ENCODE measurements around the gene ZDHHC6.
"Not testable (repeated sequence)": the region's sequence is repeated elsewhere in the genome, so short reads cannot be mapped to it uniquely, and the experiment has no call there.

Gene ZDHHC6

DNA sequence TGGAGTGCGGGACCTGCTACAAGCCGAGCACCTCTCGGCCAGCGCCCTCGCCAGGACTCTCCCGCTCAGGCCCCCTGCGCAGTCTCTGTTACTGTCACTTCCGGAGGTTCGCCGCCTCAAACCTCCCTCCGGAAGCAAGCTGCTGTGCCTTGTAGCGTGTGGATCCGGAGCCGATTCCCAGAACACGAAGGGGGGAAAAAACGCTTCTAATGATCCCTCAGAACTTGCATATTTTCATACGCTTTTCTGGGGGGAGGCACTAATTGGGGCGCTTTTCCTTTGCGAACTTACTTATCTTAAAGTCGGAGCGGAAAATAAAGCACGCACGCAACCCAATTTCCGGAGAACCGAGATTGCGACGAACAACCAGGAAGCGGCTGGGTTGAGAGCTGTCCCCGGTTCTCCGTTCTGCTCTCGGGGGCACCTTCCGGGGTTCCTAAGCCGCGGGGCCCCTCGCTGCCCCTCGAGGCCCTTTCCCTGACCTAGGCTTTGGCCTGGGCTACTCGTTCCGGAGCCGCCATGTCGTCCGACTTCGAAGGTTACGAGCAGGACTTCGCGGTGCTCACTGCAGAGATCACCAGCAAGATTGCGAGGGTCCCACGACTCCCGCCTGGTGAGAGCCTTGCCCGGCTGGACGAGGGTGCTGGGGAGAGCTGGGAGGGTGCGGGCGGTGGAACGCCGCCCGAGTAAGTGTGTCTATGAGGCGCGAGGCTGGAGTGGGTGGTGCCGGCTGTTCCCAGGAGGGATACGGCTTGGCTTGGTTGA is at the start of gene ZDHHC6, which contains the start of gene VTI1A:
TSS of gene ZDHHC6 (minus strand) at position 60 of the 765 bp plus-strand sequence. CDS start 1,478 bp downstream, outside the sequence.
TSS of gene VTI1A (plus strand) at position 361 of the 765 bp plus-strand sequence. CDS start at position 520, 159 bp downstream.
- DNase-seq = peak; percentile 86

- DNase-seq = no peak
Measured at GRCh38 chr10:112492736-112493135, 46.0 kb upstream of the ZDHHC6 start.

DNA sequence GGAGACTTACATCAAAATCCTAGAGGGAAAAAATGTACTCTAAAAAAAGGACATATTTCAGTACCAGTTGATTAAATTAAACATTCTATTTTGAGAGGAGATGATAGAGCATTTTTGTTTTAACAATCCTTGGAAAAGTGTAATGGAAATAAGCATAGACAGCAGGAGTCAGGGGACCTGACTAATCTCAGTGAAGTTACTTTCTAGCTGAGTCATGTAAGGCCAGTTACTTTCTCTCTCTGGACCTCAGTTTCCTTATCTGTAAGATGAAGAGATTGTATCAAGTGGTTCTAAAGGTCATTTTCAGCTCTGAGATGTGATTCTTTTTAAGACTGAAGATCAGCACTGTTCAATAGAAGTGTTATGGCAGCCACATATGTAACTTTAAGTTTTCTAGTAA is 44.4 kb upstream of the ZDHHC6 start:
- DNase-seq = no peak

- DNase-seq = no peak
Measured at GRCh38 chr10:112490545-112490944, 43.8 kb upstream of the ZDHHC6 start.

- no peak for DNase-seq
Measured at GRCh38 chr10:112487964-112488363, 41.2 kb upstream of the ZDHHC6 start.

- DNase-seq = no peak
Measured at GRCh38 chr10:112484399-112484798, 37.7 kb upstream of the ZDHHC6 start.

- no peak for DNase-seq
Measured at GRCh38 chr10:112481602-112482001, 34.9 kb upstream of the ZDHHC6 start.

DNA sequence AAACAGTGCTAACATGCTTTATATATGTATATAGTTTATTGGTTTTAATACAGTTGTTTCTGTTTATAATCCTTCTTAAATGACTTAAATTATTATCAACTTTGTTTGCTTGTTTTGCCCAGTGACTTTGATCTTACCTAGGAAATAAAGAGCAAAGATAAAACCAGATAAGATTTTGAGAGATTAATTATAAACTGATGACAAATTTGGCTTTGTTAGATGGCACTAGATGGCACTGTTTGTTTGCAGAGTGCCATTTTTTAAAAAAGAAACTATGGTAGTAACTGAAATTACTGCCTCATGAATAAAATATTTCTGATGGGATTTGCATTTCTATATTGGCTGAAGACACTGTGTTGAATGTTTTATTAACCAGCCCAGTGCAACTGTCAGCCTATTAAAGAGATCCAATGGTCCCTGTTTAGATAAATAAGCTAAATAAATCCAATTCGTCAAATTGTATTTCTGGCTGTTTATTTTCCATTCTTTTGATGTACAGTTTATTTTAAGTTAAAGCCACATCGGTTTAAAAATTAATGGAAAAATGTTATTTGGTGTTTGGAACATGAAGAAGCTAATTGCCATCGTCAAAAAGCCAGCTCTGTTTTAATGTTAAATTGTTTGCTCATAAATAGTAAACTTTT is 29.0 kb upstream of the ZDHHC6 start:
- no peak for DNase-seq

DNA sequence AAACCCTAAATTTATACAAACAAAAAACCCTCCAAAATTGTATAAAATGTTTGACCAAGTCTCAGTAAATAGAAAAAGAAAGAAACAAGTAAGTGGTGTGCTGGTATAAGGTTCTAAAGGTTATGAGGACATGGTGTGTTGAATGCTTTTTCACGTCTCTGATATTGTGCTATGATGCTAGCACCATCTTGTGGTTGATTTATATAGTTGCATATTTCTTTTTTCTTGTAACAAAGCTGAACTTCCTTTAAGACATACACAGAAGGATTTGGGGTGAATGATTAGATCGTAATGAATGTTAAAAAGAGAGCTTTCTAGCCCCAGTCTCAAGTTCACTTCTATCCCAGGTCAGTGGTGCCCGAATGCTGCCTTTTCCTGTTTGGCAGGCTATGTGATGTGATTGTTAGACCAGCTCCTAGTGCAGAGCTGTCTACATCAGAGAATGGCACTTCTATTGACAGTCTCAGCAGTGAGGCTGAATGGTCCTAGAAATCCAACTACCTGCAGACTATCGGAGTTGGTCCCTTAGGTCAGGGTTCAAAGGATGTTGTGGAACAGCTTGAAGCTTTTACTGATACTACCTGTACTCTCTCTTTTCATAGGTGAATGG is 25.3 kb upstream of the ZDHHC6 start:
- no peak for DNase-seq

DNA sequence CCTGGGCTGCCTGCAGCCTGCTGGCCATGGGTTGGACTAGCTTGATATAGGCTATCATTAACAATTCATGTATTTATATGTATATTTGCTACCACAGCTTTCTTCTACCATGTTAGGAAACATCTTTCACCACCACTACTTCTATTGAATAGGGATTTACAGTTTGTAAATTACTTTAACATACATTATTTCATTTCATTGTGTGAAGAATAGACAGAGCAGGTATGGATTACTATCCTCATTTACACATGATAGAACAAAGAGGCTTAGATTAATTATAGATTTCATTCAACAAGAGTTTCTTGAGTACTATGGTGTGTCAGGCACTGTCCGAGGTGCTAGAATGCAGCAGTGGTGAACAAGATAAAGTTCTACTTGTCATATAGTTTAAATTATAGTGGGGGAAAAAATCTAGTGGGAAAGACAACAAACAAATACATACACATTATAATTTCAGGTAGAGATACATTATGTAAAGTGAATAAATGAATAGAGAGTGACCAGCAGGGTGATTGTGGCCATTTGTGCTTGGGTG is 20.9 kb upstream of the ZDHHC6 start:
- no peak for DNase-seq

GRCh38 chr10:112466802-112467201 is 20.1 kb upstream of the ZDHHC6 start:
- no peak for DNase-seq

DNA sequence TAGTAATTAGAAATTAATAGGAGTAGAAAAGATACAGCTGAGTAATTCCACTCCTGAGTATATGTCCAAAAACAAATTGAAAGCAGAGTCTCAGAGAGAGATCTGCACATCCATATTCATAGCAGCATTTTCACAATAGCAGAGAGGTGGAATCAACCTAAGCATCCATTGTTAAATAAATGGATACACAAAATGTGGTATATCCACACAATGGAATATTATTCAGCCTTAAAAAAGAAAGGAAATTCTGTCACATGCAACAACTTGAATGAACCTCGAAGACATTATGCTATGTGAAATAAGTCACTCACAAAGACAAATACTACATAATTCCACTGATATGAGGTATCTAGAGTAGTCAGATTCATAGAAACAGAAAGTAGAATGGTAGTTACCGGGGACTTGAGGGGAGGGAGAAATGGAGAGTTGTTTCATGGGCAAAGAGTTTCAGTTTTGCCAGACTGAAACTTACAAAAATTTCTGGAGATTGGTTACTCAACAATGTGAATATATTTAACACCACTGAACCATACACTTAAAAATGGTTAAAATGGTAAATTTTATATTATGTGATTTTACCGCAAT is 18.7 kb upstream of the ZDHHC6 start:
- DNase-seq = no peak

- DNase-seq = not testable (repeated sequence)
Measured at GRCh38 chr10:112464074-112464473, 17.4 kb upstream of the ZDHHC6 start.

DNA sequence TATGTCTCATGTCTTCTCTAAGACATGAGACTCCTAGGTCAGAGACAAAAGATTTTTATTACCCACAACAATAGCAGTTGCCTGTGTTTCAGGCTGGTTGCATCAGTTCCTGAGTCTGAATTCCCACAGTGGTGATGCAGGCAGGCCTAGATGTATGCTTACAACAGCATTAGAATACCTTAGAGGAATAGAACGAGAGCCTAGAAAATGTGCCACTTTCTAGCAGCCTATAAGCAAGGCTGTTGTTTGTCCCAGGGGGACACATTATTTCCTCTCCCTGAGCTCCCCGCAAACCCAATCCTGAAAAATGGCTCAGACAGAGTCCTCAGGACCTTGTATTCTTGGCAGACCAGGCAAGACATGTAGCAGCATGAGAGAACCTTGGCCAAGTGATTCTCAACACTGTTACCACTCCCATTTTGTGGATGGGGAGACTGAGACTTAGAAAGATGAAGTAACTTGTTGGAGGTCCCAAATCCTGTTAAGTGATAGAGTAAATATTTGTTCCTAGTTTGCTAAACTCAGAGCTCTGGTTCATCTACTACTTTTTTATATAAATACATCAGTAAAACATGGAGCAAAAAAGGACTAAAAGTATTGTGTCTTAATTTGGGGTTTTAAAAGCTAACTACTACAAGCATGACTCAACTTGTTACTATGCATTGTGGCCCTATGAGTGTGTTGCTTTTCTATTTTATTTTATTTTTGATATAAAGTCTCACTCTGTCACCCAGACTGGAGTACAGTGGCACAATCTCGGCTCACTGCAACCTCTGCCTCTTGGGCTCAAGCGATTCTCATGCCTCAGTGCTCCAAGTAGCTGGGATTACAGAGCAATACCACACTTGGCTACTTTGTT is 14.5 kb upstream of the ZDHHC6 start:
- no peak for DNase-seq

- DNase-seq = no peak
Measured at GRCh38 chr10:112460366-112460765, 13.7 kb upstream of the ZDHHC6 start.

- DNase-seq = no peak
Measured at GRCh38 chr10:112456533-112456932, 9.8 kb upstream of the ZDHHC6 start.

GRCh38 chr10:112454910-112455779 is 8.4 kb upstream of the ZDHHC6 start:
- no peak for DNase-seq

- no peak for DNase-seq
Measured at GRCh38 chr10:112448888-112449287, 2.2 kb upstream of the ZDHHC6 start.

- peak; percentile 11 for DNase-seq
Measured at GRCh38 chr10:112447620-112447928, 860 bp upstream of the ZDHHC6 start.

DNA sequence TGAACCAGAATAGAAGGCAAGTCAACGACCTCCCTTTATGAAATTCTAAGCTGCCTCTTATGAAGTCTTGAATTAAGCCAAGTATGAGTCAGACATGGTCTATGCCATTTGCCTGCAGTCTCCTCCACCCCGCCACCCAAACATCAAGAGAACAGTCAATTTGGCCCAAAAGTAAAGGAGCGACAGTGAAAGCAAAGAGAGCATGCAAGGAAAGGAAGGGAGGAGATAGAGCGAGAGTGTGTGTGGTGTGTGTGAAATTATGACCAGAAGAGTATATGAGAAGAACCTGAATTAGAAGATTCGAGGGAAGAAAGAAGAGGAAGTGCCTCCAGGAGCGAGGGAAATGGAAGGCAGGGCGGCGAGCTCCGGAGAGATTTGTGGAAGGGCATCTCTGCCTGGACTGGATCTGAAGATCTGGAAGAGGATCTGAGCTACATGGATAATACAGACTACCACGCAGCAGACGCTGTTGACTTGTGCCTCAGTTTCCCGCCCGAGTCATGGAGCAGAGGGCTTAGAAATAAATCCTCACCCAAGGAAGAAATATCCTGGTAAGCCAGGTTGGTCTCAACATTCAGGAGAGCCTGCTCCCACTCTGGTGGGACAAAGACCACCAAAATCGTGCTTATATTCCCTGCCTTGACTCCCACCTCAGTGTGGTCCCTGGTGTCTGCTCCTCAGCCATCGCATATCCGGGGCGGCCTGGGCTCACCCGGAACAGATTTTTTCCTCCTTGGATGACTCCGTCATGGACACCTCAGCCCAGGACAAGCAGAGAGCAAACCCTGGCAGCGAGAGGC is 459 bp downstream of the ZDHHC6 start:
- DNase-seq = peak; percentile 3

GRCh38 chr10:112442063-112442462 is 4.7 kb downstream of the ZDHHC6 start:
- no peak for DNase-seq
